Measurements from ENCODE around the gene BEX3. TPM values are rescaled to one million over a fixed set of nuclear protein-coding genes. Genes with fewer than 3 reads are reported as not detected.

Gene BEX3
- total RNA-seq, 2 donors from 2014 or later: 33.7 to 44.9 TPM

GRCh38 chrX:103423955-103424638 is 47.8 kb downstream of the BEX3 start:
- Histone ChIP-seq H3K9me3 (no peaks in the 10 kb centered on the region), H3K36me3 (no peaks in the 10 kb centered on the region), H3K9ac (ENCODE audit: low read depth in 2 of 2, low read length in 2 of 2) (no peak overlapping the region), H3K4me1 (no peaks in the 10 kb centered on the region), H3K4me3 (no peak overlapping the region), H3K27ac (no peak overlapping the region), H3K27me3 (no peaks in the 10 kb centered on the region)
- intact Hi-C loops (cut with DNase I): no loop called here
- no peak for TF ChIP-seq CTCF (IDR thresholded peaks at IDR 0.05)
- DNase-seq: no peak

Other genes with a start within 250 kb of the BEX3 start
- gene BEX4, start 161.4 kb upstream of the BEX3 start, total RNA-seq: 10 to 100 TPM in 1 of 2 donors, 1 to 10 TPM in 1; 7.6 to 16.4 TPM
- 10 to 100 TPM; 39.0 to 44.4 TPM for gene TCEAL8, start 121.4 kb upstream of the BEX3 start, total RNA-seq
- gene TCEAL5, start 99.8 kb upstream of the BEX3 start, total RNA-seq: under 1 TPM in 1 of 2 donors, not detected in 1; 0.35 TPM
- gene BEX2, start 65.5 kb upstream of the BEX3 start, total RNA-seq: 1 to 10 TPM; 6.1 to 6.6 TPM
- 1 to 10 TPM in 1 of 2 donors, under 1 TPM in 1; 0.82 to 4.0 TPM for gene TCEAL7, start 46.3 kb upstream of the BEX3 start, total RNA-seq
- gene TCEAL9, start 20.0 kb upstream of the BEX3 start, total RNA-seq: 10 to 100 TPM; 23.9 to 34.7 TPM
- under 1 TPM; 0.10 to 0.16 TPM for gene RAB40A, start 143.0 kb downstream of the BEX3 start, total RNA-seq
- 10 to 100 TPM; 19.0 to 21.1 TPM for gene TCEAL4, start 209.0 kb downstream of the BEX3 start, total RNA-seq
- 1 to 10 TPM; 4.9 to 7.8 TPM for gene TCEAL3, start 231.4 kb downstream of the BEX3 start, total RNA-seq